ENCODE results near the gene CYTH3.

DNA sequence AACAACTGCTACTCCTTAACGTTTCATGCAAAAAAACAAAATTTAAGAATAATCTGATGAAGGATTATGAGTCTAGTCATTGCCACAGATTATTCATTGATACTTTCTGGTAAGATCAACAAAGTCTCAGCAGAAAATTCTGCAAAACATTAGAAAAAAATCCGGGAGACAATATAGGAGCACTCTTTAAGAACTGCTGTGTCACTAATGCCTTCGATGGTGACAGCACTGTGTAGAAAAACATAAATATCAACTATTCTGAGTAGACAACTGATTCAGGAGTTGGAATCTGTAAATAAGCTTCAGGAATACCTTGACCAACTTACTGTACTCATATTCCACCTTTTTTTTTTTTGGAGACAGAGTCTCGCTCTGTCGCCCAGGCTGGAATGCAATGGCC is 69.0 kb downstream of the CYTH3 start:
- no peak for TF ChIP-seq CTCF (IDR thresholded peaks at IDR 0.05)
- TF ChIP-seq POLR2A (IDR thresholded peaks at IDR 0.05) = no peak
